HG02798 (cell line): ENCODE results near the gene SOX14.

Experiments used
- ATAC-seq: cut with Tn5 transposase; IDR thresholded peaks from one replicate; pipeline ENCODE4 v1.9.1; 2021; ENCODE audit warnings: mild to moderate bottlenecking; ENCODE audit not compliant: unreplicated experiment, poor library complexity

SOX14 gene

GRCh38 chr3:137764001-137764433, at the start of gene SOX14:
SOX14 (plus strand) TSS chr3:137764315; CDS start chr3:137764785, 470 bp downstream.
- ATAC-seq: no peak

DNA sequence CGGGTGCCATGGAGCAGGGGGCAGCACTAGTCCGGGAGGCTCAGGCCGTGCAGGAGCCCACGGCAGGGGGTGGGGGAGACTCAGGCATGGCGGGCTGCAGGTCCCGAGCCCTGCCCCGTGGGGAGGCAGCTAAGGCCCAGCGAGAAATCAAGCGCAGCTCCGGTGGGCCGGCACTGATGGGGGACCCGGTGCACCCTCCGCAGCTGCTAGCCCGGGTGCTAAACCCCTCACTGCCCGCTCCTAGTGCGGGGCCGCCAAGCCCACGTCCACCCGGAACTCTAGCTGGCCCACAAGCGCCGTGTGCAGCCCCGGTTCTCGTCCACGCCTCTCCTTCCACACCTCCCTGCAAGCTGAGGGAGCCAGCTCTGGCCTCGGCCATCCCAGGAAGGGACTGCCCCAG, 49.6 kb upstream of the SOX14 start:
- ATAC-seq: no peak

GRCh38 chr3:137724240-137724639, 39.9 kb upstream of the SOX14 start:
- ATAC-seq: no peak

DNA sequence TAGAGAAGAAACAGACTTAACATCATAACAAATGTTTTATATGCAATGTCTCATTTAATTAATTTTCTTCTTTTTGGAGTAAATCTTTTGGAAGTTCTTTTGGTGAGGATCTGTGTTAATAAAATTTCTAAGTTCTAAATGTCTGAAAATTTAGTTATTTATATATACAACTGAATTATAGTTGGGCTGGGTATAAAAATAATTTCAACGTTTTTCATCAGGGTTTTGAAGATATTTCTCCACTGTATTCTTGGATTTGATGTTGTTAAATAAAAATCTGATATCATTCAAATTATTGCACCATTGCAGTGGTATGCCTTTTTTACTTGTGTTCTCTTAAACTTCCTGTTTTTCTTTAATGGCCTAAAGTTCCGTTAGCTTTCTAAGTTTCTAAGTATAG, 26.9 kb upstream of the SOX14 start:
- no peak for ATAC-seq

- ATAC-seq: no peak
Measured at GRCh38 chr3:137738710-137739109, 25.4 kb upstream of the SOX14 start.

DNA sequence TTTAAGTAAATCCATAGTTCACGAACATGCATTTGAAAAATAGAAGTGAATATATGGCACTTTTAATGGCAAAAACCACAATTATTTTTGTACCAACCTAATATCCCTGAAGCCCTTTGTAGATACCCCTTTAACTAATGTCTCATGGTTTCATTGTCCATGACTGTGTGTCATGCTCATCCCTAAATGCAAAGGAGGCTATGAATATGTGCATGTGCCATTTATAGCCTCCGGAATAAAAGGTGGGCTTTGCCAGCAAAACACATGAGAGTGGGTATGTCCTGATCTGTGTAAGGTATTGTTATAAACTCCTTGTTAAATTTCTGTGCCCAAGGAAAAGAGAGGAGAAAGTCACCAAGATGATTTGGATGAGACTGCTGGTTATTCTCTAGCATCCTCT, 20.5 kb upstream of the SOX14 start:
- ATAC-seq: no peak

- no peak for ATAC-seq
Measured at GRCh38 chr3:137746808-137747207, 17.3 kb upstream of the SOX14 start.

DNA sequence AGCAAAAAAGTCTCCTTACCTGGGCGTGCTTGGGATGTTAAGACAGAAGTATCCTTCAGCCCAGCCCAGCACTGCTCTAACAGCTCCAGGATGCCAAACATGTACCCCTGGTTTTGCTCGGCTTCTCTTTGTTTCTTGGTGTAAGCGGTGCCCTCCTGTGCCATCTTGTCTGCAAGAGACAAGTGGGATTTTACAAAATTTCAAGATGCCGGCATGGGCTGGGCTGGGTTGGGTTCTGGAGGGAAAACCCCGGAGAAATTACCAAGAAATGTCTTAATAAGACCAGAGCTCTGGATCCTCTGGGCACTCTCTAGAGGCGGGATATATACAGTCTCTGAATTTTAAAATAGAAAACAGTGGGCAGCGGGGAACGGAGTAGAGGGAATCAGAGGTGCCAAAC, 4.6 kb upstream of the SOX14 start:
- no peak for ATAC-seq

GRCh38 chr3:137760341-137761098, 3.6 kb upstream of the SOX14 start:
- ATAC-seq: no peak

DNA sequence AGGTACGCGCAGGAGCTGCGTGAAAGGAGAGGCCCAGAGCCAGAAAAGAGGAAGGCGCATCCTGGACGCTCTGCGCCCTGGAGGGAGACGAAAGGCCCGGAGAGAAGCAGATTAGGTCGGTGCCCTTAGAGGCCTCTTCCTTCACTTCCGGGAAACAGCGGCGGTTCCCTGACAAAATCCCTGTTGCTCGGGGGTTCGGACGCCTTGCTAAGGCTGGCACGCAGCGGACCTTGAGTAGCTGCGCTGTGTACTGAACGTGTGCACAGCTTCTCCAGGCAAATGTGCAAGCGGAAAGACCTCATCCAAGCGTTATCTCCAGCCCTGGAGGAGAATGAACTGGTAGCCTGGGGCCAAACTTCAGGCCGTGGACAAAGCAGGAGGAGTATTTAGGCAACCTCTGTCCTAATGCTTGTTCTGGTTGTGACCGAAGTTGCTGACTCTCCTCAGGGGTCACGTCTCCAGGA, 3.0 kb upstream of the SOX14 start:
- no peak for ATAC-seq

GRCh38 chr3:137761563-137762503, 2.3 kb upstream of the SOX14 start:
- no peak for ATAC-seq

DNA sequence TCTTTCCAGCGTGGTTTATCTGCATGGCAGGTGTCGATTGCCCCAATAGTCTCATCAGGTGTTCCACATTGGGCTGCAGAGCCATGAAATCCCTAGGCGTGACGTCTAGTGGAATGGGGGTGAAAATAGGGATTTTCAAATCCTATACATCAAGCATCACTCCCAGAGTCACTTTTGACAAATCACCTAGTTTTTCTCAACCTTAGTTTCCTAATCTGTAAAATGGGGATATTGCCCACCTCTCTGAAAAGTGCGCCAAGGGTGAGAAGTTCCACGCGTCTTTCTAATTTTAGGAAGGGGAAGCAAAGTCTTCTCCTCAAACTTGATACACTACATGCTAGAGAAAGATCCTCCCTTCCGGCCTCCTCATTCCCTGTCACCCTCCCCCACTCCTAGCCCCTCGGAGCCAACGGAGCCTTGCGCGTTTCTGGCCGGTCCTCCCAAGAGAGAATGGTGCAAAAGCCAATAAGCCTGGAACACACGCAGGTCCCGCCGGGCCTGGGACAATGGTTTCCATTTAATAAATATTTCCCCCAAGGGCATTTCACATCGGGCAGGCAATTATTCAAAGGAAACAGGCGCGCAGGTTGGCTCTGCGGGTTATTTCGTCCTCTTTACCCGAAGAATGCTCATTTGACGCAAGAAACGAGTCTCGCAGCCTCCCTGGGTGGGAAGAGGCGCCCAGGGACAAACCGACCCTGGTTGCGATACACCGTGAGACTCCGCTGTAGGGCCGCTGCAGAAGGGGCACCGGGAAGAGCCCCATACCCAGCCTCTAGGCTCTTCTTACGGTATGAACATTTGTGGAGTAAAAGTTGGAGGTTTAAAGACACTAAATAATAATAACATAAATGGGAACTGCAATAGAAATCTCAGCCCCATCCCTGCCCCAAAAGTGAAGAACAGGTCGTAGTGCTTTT, 1.2 kb upstream of the SOX14 start:
- no peak for ATAC-seq

DNA sequence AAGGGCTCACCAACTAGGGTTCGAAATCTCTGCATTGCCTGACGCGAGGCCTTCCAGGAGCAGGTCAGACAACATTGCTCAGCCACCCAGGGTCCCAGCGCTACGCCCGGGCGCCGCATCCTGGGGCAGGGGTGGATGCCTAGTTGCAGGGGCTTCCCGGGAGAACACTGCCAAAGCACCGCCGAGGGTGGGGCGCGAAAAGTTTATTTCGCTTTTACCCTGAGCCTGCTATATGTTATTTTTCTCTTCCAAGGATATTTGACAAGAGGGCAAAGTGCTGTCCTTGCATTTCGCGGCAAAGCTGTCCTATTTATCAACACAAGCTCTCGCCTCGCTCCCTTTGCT, 549 bp upstream of the SOX14 start:
- no peak for ATAC-seq

- ATAC-seq: no peak
Measured at GRCh38 chr3:137764563-137765309, 621 bp downstream of the SOX14 start.

- ATAC-seq: no peak
Measured at GRCh38 chr3:137765310-137766033, 1.4 kb downstream of the SOX14 start.

- no peak for ATAC-seq
Measured at GRCh38 chr3:137766041-137766875, 2.1 kb downstream of the SOX14 start.

- ATAC-seq: no peak
Measured at GRCh38 chr3:137766876-137767537, 2.9 kb downstream of the SOX14 start.
